Activated CD8-positive, alpha-beta memory T cell treated with anti-CD3 and anti-CD28 coated beads, Interleukin-2, amount 50 U/mL, for 24 hours (primary cell): Measurements from ENCODE around the gene FSTL5.

Source experiments
- DNase-seq: peaks from one replicate; pipeline ENCODE4 v3.0.0-alpha.2; 2020; ENCODE audit errors: extremely low read depth

The FSTL5 gene

DNA sequence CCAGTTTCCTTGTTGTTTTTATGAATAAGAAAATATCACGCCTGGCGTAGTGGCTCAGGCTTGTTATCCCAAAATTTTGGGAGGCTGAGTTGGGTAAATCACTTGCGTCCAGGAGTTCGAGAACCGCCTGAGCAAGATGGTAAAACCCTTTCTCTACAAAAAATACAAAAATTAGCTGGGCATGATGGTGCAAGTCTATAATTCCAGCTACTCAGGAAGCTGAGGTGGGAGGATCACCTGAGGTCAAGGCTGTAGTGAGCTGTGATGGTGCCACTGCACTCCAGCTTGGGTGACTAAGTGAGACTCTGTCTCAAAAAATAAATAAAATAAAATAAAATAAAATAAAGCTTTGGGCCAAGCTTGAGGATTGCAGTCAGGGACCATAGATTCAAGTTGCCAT lies 827.2 kb downstream of the FSTL5 start:
- no peak for DNase-seq

DNA sequence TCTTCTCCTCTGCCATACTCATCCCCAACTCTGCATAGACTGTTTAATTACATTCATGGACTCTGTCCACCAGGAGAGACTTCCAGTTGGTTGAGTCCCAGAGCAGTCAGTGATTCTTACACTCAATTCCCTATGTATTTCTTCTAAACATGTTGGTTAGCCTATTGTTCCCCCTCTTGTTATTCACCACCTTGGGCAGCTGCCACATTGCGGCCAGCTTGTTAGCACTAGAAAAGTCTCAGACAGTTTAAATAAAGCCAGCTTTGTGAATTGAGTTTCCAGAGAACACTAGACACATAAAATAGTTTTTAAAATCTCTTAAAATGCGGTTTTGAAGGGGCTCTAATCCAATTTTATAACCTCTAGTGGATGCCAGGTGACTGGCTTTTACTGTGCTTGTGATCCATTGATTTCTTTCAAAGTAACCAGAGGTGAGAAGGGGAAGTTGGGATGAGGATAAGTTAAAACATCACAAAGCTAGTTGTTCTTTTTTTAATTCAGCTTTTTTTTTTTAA lies 827.7 kb downstream of the FSTL5 start:
- no peak for DNase-seq
